GM18517 (cell line): ENCODE measurements around the gene ZNF708.
"Not testable (repeated sequence)": the region's sequence is repeated elsewhere in the genome, so short reads cannot be mapped to it uniquely, and the experiment has no call there.

Experiments
- ATAC-seq: cut with Tn5 transposase; IDR thresholded peaks from one replicate; pipeline ENCODE4 v1.9.1; 2021; ENCODE audit warnings: mild to moderate bottlenecking, moderate library complexity; ENCODE audit not compliant: unreplicated experiment

The ZNF708 gene

DNA sequence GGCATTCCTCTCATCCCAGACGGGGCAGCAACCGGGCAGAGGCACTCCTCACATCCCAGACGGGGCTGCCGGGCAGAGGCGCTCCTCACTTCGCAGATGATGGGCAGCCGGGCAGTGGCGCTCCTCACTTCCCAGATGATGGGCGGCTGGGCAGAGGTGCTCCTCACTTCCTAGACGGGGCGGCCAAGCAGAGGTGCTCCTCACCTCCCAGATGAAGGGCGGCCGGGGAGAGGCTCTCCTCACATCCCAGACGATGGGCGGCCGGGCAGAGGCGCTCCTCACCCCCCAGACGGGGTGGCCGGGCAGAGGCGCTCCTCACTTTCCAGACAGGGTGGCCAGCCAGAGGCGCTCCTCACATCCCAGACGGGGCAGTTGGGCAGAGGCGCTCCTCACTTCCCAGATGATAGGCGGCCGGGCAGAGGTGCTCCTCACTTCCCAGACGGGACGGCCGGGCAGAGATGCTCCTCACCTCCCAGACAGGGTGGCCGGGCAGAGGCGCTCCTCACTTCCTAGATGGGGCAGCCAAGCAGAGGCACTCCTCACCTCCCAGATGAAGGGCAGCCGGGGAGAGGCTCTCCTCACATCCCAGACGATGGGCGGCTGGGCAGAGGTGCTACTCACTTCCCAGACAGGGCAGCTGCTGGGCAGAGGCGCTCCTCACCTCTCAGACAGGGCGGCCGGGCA lies 68.9 kb downstream of the ZNF708 start:
- no peak for ATAC-seq

DNA sequence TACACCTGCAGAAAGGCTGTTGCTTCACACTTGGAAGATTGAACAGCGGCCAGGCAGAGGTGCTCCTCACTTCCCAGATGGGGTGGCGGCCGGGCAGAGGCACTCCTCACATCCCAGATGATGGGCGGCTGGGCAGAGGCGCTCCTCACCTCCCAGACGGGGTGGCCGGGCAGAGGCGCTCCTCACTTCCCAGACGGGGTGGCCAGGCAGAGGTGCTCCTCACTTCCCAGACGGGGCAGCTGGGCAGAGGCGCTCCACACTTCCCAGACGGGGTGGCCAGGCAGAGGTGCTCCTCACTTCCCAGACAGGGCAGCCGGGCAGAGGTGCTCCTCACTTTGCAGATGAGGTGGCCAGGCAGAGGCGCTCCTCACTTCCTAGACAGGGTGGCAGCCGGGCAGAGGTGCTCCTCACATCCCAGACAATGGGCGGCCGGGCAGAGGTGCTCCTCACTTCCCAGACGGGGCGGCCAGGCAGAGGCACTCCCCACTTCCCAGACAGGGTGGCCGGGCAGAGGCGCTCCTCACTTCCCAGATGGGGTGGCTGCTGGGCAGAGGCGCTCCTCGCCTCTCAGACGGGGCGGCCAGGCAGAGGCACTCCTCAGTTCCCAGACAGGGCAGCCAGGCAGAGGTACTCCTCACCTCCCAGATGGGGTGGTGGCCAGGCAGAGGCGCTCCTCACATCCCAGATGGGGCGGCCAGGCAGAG lies 69.6 kb downstream of the ZNF708 start:
- ATAC-seq, result not testable (repeated sequence)

DNA sequence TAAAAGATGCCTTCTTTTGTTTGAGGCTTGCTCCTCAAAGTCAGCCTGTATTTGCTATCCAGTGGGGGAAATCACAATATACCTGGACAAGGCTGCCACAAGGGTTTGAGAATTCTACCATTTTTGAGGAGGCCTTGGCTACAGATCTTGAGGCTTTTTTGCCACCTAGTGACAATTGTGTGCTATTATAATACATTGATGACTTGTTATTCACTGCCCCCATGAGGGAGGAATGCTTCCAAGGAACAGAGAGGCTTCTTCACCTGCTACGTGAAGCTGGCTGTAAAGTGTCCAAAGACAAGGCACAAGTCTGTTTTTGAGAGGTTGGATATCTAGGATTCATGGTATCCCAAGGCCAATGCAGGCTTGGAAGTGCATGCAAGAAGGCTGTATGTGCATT lies 72.5 kb downstream of the ZNF708 start:
- no peak for ATAC-seq
